ENCODE measurements around the gene AP5S1.
"Not testable (repeated sequence)": the region's sequence is repeated elsewhere in the genome, so short reads cannot be mapped to it uniquely, and the experiment has no call there.

The AP5S1 gene

GRCh38 chr20:3812975-3813847 is 7.1 kb upstream of the AP5S1 start:
- no peak for DNase-seq

DNA sequence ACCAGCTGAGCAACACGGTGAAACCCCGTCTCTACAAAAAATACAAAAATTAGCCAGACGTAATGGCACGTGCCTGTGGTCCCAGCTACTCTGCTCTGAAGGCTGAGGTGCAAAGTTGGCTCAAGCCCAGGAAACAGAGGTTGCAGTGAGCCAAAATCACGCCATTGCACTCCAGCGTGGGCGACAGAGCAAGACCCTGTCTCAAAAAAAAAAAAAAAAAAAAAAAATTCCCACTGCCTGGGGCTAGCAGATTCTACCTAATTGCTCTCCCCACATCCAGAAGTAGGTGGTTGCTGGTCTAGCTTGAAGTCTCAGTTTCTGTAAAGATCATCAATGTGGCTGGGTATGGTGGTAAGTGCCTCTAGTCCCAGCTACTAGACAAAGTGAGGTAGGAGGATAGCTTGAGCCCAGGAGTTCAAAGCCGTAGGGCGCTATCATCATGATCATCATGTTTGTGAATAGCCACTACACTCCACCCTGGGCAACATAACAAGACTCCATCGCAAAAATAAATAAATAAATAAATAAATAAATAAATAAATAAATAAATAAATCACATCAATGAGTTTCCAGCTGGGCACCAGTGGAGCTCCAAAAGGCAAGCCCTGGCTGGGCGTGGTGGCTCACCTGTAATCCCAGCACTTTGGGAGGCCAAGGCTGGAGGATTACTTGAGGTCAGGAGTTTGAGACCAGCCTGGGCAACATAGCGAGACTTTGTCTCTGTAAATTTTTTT is 6.3 kb upstream of the AP5S1 start:
- DNase-seq, result no peak

GRCh38 chr20:3814928-3815495 is 5.3 kb upstream of the AP5S1 start:
- no peak for DNase-seq

DNA sequence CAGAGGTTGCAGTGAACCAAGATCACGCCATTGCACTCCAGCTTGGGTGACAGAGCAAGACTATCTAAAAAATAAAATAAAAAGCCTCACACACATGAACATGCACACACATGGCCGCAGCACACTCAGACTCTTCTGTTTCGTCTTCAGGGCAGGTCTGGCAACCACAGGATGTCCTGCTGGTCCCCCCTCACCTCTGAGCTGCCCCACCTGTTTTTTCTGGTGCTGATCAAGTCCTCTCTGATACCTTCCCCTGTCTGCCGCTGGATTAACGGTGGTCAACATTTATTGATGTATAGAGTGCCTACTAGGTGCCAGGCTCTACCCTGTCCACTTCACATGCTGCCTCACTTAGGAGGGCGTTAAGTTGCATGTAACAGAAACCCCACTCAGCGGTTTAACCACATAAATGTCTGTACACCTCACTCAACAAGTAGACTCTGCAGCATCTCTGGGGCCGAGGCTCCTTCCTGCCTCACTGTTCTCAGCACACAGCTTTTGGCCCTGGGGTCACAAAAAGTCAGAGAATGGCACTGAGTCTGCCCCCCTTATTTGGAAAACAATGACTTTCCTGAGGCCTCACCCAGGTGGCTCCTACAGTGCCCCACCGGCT is 4.5 kb upstream of the AP5S1 start:
- DNase-seq, result no peak

- no peak for DNase-seq
Measured at GRCh38 chr20:3818155-3819151, 1.9 kb upstream of the AP5S1 start.

DNA sequence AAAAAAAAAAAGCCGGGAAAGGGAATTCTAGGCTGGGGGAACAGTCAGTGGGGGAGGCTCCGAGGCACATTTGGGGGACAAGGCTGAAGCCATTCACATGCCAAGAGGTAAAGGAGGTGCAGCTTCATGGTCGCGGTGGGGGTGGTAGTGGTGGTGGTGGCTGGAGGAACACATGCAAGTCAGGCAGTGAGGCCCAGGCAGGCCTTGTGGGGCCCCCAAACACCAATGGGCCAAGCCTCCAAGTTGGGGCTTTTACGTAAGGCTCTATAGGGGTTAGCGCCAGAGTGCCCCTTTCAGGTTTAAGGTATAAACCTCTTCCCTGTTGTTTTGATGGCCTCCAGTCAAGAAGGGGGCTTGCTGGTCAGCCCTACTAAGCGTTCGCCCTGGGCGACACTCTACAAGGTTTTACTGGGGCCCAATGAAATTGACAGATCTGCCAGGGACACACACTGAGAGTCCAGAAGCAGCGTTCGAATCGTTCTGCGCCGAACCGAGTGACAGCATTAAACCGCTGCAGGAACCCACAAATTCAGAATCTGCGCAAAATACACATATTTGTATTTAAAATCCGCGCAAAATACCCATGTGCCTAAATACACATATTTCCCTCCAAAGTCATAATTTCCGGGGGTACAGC is 818 bp upstream of the AP5S1 start:
- DNase-seq, result no peak

GRCh38 chr20:3820901-3821727 is 767 bp downstream of the AP5S1 start:
- DNase-seq, result no peak

GRCh38 chr20:3821996-3822395 is 1.6 kb downstream of the AP5S1 start:
- no peak for DNase-seq

DNA sequence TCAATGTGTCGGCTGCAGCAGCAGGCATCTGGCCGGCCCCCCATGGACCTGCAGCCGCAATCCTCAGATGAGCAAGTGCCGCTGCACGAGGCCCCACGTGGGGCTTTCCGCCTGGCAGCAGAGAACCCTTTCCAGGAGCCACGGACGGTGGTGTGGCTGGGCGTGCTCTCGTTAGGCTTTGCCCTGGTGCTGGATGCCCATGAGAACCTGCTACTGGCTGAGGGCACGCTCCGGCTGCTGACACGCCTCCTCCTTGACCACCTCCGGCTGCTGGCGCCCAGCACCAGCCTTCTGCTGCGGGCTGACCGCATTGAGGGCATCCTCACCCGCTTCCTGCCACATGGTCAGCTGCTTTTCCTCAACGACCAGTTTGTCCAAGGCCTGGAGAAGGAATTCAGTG is 3.5 kb downstream of the AP5S1 start:
- DNase-seq, result no peak

- DNase-seq, result no peak
Measured at GRCh38 chr20:3825526-3825925, 5.2 kb downstream of the AP5S1 start.

DNA sequence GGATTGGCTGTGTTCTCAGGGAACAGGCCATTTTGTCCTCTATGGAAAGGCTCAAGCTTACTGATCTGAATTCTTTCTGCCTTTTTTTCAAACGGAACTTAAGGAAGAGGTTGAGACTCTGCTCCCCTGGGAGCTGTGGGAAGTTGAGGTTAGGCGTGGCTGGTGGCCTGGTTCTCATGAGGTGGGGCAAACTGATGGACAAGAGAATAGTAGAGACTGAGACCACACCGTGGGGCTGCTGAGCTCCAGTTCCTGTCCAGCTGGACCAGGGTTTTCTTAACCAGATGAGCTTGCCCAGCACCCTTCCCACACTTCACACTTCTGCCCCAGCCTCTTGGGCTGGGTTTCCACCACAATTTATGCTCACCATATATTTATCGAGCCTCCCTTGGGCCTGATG is 6.1 kb downstream of the AP5S1 start:
- DNase-seq, result no peak

DNA sequence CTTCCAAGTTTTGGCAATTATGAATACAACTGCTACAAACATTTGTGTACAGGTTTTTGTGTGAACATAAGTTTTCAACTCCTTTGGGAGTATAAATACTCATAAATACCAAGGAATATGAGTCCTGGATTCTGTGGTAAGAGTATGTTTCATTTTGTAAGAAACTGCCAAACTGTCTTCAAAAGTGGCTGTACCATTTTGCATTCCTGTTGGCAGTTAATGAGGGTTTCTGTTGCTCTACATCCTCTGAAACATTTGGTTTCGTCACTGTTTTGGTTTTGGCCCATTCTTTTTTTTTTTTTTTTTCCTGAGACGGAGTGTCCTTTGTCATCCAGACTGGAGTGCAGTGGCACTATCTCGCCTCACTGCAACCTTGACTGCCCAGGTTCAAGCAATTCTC is 8.5 kb downstream of the AP5S1 start:
- DNase-seq, result no peak

DNA sequence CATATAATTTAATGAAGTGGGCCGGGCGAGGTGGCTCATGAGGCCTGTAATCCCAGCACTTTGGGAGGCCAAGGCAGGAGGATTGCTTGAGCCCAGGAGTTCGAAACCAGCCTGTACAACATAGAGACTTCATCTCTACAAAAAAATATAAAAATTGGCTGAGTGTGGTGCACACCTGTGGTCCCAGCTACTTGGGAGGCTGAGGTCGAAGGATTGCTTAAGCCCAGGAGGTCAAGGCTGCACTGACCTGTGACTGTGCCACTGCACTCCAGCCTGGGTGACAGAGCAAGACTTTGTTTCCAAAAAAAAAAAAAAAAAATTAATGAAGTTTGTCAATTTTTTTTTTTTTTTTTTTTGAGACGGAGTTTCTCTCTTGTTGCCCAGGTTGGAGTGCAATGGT is 9.5 kb downstream of the AP5S1 start:
- not testable (repeated sequence) for DNase-seq

DNA sequence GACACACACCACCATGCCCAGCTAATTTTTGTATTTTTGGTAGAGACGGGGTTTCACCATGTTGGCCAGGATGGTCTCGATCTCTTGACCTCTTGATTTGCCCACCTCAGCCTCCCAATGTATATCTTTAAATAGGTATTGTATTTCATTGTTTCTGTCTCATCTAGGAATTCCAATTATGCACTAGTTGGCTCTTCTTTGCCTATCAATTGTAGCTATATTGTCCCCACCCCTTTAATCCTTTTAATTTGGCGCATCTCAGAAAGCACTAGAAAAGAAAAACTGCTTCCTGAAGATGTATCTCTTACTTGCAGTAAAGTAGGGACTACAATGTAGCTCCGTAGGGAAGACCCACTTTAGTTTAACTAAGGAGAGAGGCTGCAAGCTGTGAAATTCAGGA is 15.8 kb downstream of the AP5S1 start:
- no peak for DNase-seq

DNA sequence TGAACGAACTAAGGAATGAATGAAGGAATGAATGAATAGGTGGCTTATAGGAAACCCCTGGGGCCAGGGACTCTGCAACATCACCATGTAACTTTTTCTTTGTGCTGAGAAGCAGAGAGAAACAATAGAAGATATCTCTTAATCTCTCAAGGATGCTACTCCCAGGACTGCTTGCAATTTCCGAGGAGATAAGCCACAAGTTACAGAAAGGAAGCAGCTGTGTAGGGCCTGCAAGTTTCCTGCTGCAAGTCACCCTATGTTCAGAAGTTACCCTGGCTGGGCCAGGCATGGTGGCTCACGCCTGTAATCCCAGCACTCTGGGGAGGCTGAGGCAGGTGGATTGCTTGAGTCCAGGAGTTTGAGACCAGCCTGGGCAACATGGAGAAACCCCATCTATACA is 19.0 kb downstream of the AP5S1 start:
- peak; percentile 98 for DNase-seq

DNA sequence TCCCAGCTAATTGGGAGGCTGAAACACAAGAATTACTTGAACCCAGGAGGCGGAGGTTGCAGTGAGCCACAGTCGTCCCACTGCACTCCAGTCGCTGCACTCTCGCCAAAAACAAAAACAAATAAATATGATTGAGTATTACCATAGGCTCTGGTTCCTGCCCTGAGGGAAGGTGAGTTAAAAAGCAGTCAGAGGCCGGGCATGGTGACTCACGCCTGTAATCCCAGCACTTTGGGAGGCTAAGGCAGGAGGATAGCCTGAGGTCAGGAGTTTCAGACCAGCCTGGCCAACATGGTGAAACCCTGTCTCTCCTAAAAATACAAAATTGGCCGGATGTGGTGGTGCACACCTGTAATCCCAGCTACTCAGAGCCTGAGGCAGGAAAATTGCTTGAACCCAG is 19.9 kb downstream of the AP5S1 start:
- not testable (repeated sequence) for DNase-seq

GRCh38 chr20:3842348-3842930 is 22.1 kb downstream of the AP5S1 start:
- DNase-seq, result no peak

- no peak for DNase-seq
Measured at GRCh38 chr20:3843490-3843889, 23.1 kb downstream of the AP5S1 start.

- DNase-seq, result not testable (repeated sequence)
Measured at GRCh38 chr20:3843990-3844619, 23.8 kb downstream of the AP5S1 start.

DNA sequence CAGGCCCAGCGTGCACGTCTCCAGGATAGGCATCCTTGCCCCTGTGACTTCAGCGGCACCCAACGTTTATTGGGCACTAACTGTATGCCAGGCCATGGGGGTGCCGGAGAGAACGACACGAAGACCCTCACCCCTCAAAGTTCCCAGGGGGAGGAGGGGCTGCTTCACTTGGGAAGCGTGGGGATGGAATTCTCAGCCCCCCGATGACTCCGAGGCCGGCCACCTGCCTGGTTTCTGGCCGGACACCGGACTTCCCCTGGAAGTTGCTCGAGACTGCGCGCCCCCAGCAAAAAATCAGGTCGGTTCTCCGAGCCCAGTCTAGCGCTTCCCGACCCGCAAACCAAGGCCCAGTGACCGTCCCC is 26.0 kb downstream of the AP5S1 start:
- DNase-seq, result no peak

All from Kasumi-1 (cell line).